ENCODE results near the gene AHNAK. TPM values are rescaled to one million over a fixed set of nuclear protein-coding genes. Genes with fewer than 3 reads are reported as not detected.

The AHNAK gene
- total RNA-seq, 4 donors from 2014 or later = 227 to 400 (median 288) TPM

- Histone ChIP-seq H3K4me1 (peaks cover 21 to 37% of the 10 kb centered on the region in 2 donors), H3K9me3 (no peaks in the 10 kb centered on the region), H3K4me3 (replicated peaks in 1 of 3) (no peak overlapping the region), H3K27ac (no peak overlapping the region), H3K27me3 (no peaks in the 10 kb centered on the region), H3K36me3 (peaks cover 46 to 52% of the 10 kb centered on the region in 2 donors)
- DNase-seq = no peak
- intact Hi-C loops (cut with DNase I) = no loop called here
- WGBS, 2 donors = 82 to 84% methylated on average over 11 to 12 of the region's 12 CpGs
- TF ChIP-seq CTCF (IDR thresholded peaks at IDR 0.05) = no peak
- TF ChIP-seq POLR2A (IDR thresholded peaks at IDR 0.05) = no peak
Measured at GRCh38 chr11:62535802-62536201, 10.8 kb downstream of the AHNAK start.

GRCh38 chr11:62534779-62535545 lies 11.6 kb downstream of the AHNAK start:
- no peak for DNase-seq
- whole genome bisulfite sequencing, 2 donors = 93 to 94% methylated on average over 18 of the region's 19 CpGs
- Histone ChIP-seq H3K36me3 (peaks cover 54 to 56% of the 10 kb centered on the region in 2 donors), H3K27me3 (no peaks in the 10 kb centered on the region), H3K27ac (no peak overlapping the region), H3K4me1 (peaks cover 13 to 29% of the 10 kb centered on the region in 2 donors), H3K4me3 (replicated peaks in 1 of 3) (no peak overlapping the region), H3K9me3 (no peaks in the 10 kb centered on the region)
- intact Hi-C loops (cut with DNase I) = no loop called here
- TF ChIP-seq POLR2A (IDR thresholded peaks at IDR 0.05) = no peak
- TF ChIP-seq CTCF (IDR thresholded peaks at IDR 0.05) = no peak

- Histone ChIP-seq H3K9me3 (no peaks in the 10 kb centered on the region), H3K27me3 (no peaks in the 10 kb centered on the region), H3K4me3 (replicated peaks in 1 of 3) (no peak overlapping the region), H3K27ac (no peak overlapping the region), H3K36me3 (peaks cover 59 to 62% of the 10 kb centered on the region in 2 donors), H3K4me1 (peaks cover 0 to 6% of the 10 kb centered on the region in 2 donors)
- TF ChIP-seq CTCF (IDR thresholded peaks at IDR 0.05) (no peak), POLR2A (IDR thresholded peaks at IDR 0.05) (no peak)
- 91 to 98% methylated on average over 2 of the region's 2 CpGs for WGBS, 2 donors
- intact Hi-C loops (cut with DNase I) = no loop called here
- no peak for DNase-seq
Measured at GRCh38 chr11:62532096-62532495, 14.5 kb downstream of the AHNAK start.

- H3K4me1 ChIP-seq = no peaks in the 10 kb centered on the region
- H3K36me3 ChIP-seq = peaks cover 30 to 39% of the 10 kb centered on the region in 2 donors
- 86 to 91% methylated on average over 14 of the region's 14 CpGs for WGBS, 2 donors
- intact Hi-C loops (cut with DNase I) = no loop called here
- no peak overlapping the region for H3K4me3 ChIP-seq (replicated peaks in 1 of 3)
- no peak for TF ChIP-seq CTCF (IDR thresholded peaks at IDR 0.05)
- no peak for TF ChIP-seq POLR2A (IDR thresholded peaks at IDR 0.05)
- no peak for DNase-seq
- H3K27me3 ChIP-seq = no peaks in the 10 kb centered on the region
- no peak overlapping the region for H3K27ac ChIP-seq
- H3K9me3 ChIP-seq = no peaks in the 10 kb centered on the region
Measured at GRCh38 chr11:62516736-62517371, 29.8 kb downstream of the AHNAK start.

- H3K36me3 ChIP-seq = peaks cover 17 to 22% of the 10 kb centered on the region in 2 donors
- WGBS, 2 donors = 87 to 96% methylated on average over 3 to 4 of the region's 7 CpGs
- intact Hi-C loops (cut with DNase I) = no loop called here
- no peaks in the 10 kb centered on the region for H3K9me3 ChIP-seq
- H3K4me1 ChIP-seq = peaks cover 2 to 4% of the 10 kb centered on the region in 2 donors
- H3K27ac ChIP-seq = no peak overlapping the region
- DNase-seq = no peak
- H3K4me3 ChIP-seq (replicated peaks in 1 of 3) = no peak overlapping the region
- TF ChIP-seq CTCF (IDR thresholded peaks at IDR 0.05) (no peak), POLR2A (IDR thresholded peaks at IDR 0.05) (no peak)
- H3K27me3 ChIP-seq = no peaks in the 10 kb centered on the region
Measured at GRCh38 chr11:62514151-62514550, 32.5 kb downstream of the AHNAK start.

Data from thyroid gland (tissue), 4 donors.